ENCODE data around the gene FAM107B.

Gene FAM107B

GRCh38 chr10:14623931-14624330 lies 150.8 kb downstream of the FAM107B start:
- no peak overlapping the region for H3K27ac ChIP-seq (ENCODE audit: low read depth, low read length)
- H3K27me3 ChIP-seq (ENCODE audit: control insufficient read depth, insufficient read depth, low read length), result no peaks in the 10 kb centered on the region
- no peaks in the 10 kb centered on the region for H3K4me1 ChIP-seq (ENCODE audit: control insufficient read depth, insufficient read depth, low read length)
- no peak overlapping the region for H3K9ac ChIP-seq (ENCODE audit: low read length)
- no peaks in the 10 kb centered on the region for H3K9me3 ChIP-seq (ENCODE audit: control insufficient read depth, insufficient read depth, low read depth, low read length)
- H3K36me3 ChIP-seq (ENCODE audit: control insufficient read depth, insufficient read depth, low read length), result no peaks in the 10 kb centered on the region
- H3K4me3 ChIP-seq (ENCODE audit: low read depth, low read length), result no peak overlapping the region

GRCh38 chr10:14621037-14621436 lies 153.7 kb downstream of the FAM107B start:
- Histone ChIP-seq H3K27me3 (ENCODE audit: control insufficient read depth, insufficient read depth, low read length) (no peaks in the 10 kb centered on the region), H3K36me3 (ENCODE audit: control insufficient read depth, insufficient read depth, low read length) (no peaks in the 10 kb centered on the region), H3K27ac (ENCODE audit: low read depth, low read length) (no peak overlapping the region), H3K4me1 (ENCODE audit: control insufficient read depth, insufficient read depth, low read length) (peaks cover 6% of the 10 kb centered on the region; the same call in 1 of the 2 replicates), H3K4me3 (ENCODE audit: low read depth, low read length) (no peak overlapping the region), H3K9ac (ENCODE audit: low read length) (no peak overlapping the region), H3K9me3 (ENCODE audit: control insufficient read depth, insufficient read depth, low read depth, low read length) (no peaks in the 10 kb centered on the region)

GRCh38 chr10:14618674-14619073 lies 156.0 kb downstream of the FAM107B start:
- Histone ChIP-seq H3K27ac (ENCODE audit: low read depth, low read length) (no peak overlapping the region), H3K4me1 (ENCODE audit: control insufficient read depth, insufficient read depth, low read length) (peaks cover 6% of the 10 kb centered on the region; the same call in 1 of the 2 replicates), H3K27me3 (ENCODE audit: control insufficient read depth, insufficient read depth, low read length) (no peaks in the 10 kb centered on the region), H3K4me3 (ENCODE audit: low read depth, low read length) (no peak overlapping the region), H3K9ac (ENCODE audit: low read length) (no peak overlapping the region), H3K9me3 (ENCODE audit: control insufficient read depth, insufficient read depth, low read depth, low read length) (no peaks in the 10 kb centered on the region), H3K36me3 (ENCODE audit: control insufficient read depth, insufficient read depth, low read length) (no peaks in the 10 kb centered on the region)

GRCh38 chr10:14617852-14618251 lies 156.8 kb downstream of the FAM107B start:
- Histone ChIP-seq H3K9me3 (ENCODE audit: control insufficient read depth, insufficient read depth, low read depth, low read length) (no peaks in the 10 kb centered on the region), H3K9ac (ENCODE audit: low read length) (no peak overlapping the region), H3K27ac (ENCODE audit: low read depth, low read length) (no peak overlapping the region), H3K36me3 (ENCODE audit: control insufficient read depth, insufficient read depth, low read length) (no peaks in the 10 kb centered on the region), H3K27me3 (ENCODE audit: control insufficient read depth, insufficient read depth, low read length) (no peaks in the 10 kb centered on the region), H3K4me3 (ENCODE audit: low read depth, low read length) (no peak overlapping the region), H3K4me1 (ENCODE audit: control insufficient read depth, insufficient read depth, low read length) (peaks cover 6% of the 10 kb centered on the region; the same call in 1 of the 2 replicates)

GRCh38 chr10:14616955-14617730 lies 157.6 kb downstream of the FAM107B start:
- H3K4me1 ChIP-seq (ENCODE audit: control insufficient read depth, insufficient read depth, low read length), result peaks cover 6% of the 10 kb centered on the region; the same call in 1 of the 2 replicates
- no peak overlapping the region for H3K9ac ChIP-seq (ENCODE audit: low read length)
- no peaks in the 10 kb centered on the region for H3K9me3 ChIP-seq (ENCODE audit: control insufficient read depth, insufficient read depth, low read depth, low read length)
- H3K4me3 ChIP-seq (ENCODE audit: low read depth, low read length), result no peak overlapping the region
- no peaks in the 10 kb centered on the region for H3K36me3 ChIP-seq (ENCODE audit: control insufficient read depth, insufficient read depth, low read length)
- H3K27ac ChIP-seq (ENCODE audit: low read depth, low read length), result no peak overlapping the region
- no peaks in the 10 kb centered on the region for H3K27me3 ChIP-seq (ENCODE audit: control insufficient read depth, insufficient read depth, low read length)

- Histone ChIP-seq H3K27me3 (ENCODE audit: control insufficient read depth, insufficient read depth, low read length) (no peaks in the 10 kb centered on the region), H3K9ac (ENCODE audit: low read length) (no peak overlapping the region), H3K4me1 (ENCODE audit: control insufficient read depth, insufficient read depth, low read length) (peaks cover 6% of the 10 kb centered on the region; the same call in 1 of the 2 replicates), H3K4me3 (ENCODE audit: low read depth, low read length) (no peak overlapping the region), H3K36me3 (ENCODE audit: control insufficient read depth, insufficient read depth, low read length) (no peaks in the 10 kb centered on the region), H3K27ac (ENCODE audit: low read depth, low read length) (no peak overlapping the region), H3K9me3 (ENCODE audit: control insufficient read depth, insufficient read depth, low read depth, low read length) (no peaks in the 10 kb centered on the region)
Observed at GRCh38 chr10:14616465-14616864, 158.2 kb downstream of the FAM107B start.

GRCh38 chr10:14613588-14613920 lies 161.1 kb downstream of the FAM107B start:
- H3K9me3 ChIP-seq (ENCODE audit: control insufficient read depth, insufficient read depth, low read depth, low read length), result no peaks in the 10 kb centered on the region
- no peak overlapping the region for H3K9ac ChIP-seq (ENCODE audit: low read length)
- H3K36me3 ChIP-seq (ENCODE audit: control insufficient read depth, insufficient read depth, low read length), result no peaks in the 10 kb centered on the region
- no peak overlapping the region for H3K27ac ChIP-seq (ENCODE audit: low read depth, low read length)
- no peaks in the 10 kb centered on the region for H3K27me3 ChIP-seq (ENCODE audit: control insufficient read depth, insufficient read depth, low read length)
- no peak overlapping the region for H3K4me3 ChIP-seq (ENCODE audit: low read depth, low read length)
- H3K4me1 ChIP-seq (ENCODE audit: control insufficient read depth, insufficient read depth, low read length), result peaks cover 6% of the 10 kb centered on the region; the same call in 1 of the 2 replicates

- Histone ChIP-seq H3K4me3 (ENCODE audit: low read depth, low read length) (no peak overlapping the region), H3K4me1 (ENCODE audit: control insufficient read depth, insufficient read depth, low read length) (peaks cover 6% of the 10 kb centered on the region; the same call in 1 of the 2 replicates), H3K27ac (ENCODE audit: low read depth, low read length) (no peak overlapping the region)
Observed at GRCh38 chr10:14612873-14613587, 161.7 kb downstream of the FAM107B start.

GRCh38 chr10:14611968-14612693 lies 162.6 kb downstream of the FAM107B start:
- Histone ChIP-seq H3K27ac (ENCODE audit: low read depth, low read length) (no peak overlapping the region), H3K4me3 (ENCODE audit: low read depth, low read length) (no peak overlapping the region), H3K4me1 (ENCODE audit: control insufficient read depth, insufficient read depth, low read length) (peaks cover 3% of the 10 kb centered on the region; the same call in 1 of the 2 replicates), H3K9me3 (ENCODE audit: control insufficient read depth, insufficient read depth, low read depth, low read length) (no peaks in the 10 kb centered on the region), H3K27me3 (ENCODE audit: control insufficient read depth, insufficient read depth, low read length) (no peaks in the 10 kb centered on the region), H3K9ac (ENCODE audit: low read length) (no peak overlapping the region), H3K36me3 (ENCODE audit: control insufficient read depth, insufficient read depth, low read length) (no peaks in the 10 kb centered on the region)

More at GRCh38 chr10:14612873-14613587, 161.7 kb downstream of the FAM107B start:
- H3K27me3 ChIP-seq (ENCODE audit: control insufficient read depth, insufficient read depth, low read length), result no peaks in the 10 kb centered on the region
- no peaks in the 10 kb centered on the region for H3K9me3 ChIP-seq (ENCODE audit: control insufficient read depth, insufficient read depth, low read depth, low read length)
- no peak overlapping the region for H3K9ac ChIP-seq (ENCODE audit: low read length)
- no peaks in the 10 kb centered on the region for H3K36me3 ChIP-seq (ENCODE audit: control insufficient read depth, insufficient read depth, low read length)

GRCh38 chr10:14609178-14609577 lies 165.5 kb downstream of the FAM107B start:
- Histone ChIP-seq H3K9me3 (ENCODE audit: control insufficient read depth, insufficient read depth, low read depth, low read length) (no peaks in the 10 kb centered on the region), H3K4me1 (ENCODE audit: control insufficient read depth, insufficient read depth, low read length) (peaks cover 7% of the 10 kb centered on the region), H3K9ac (ENCODE audit: low read length) (no peak overlapping the region), H3K27me3 (ENCODE audit: control insufficient read depth, insufficient read depth, low read length) (peaks cover 17% of the 10 kb centered on the region), H3K4me3 (ENCODE audit: low read depth, low read length) (no peak overlapping the region), H3K27ac (ENCODE audit: low read depth, low read length) (no peak overlapping the region), H3K36me3 (ENCODE audit: control insufficient read depth, insufficient read depth, low read length) (no peaks in the 10 kb centered on the region)
